ENCODE measurements around the gene MAGED4B.

Gene MAGED4B

GRCh38 chrX:52015794-52016193 is 53.2 kb downstream of the MAGED4B start:
- no peak overlapping the region for H3K4me3 ChIP-seq (replicated peaks; ENCODE audit: low read depth, low read length)
- no peak for DNase-seq (ENCODE audit: low read depth)
- no peak for TF ChIP-seq CTCF (IDR thresholded peaks at IDR 0.05; ENCODE audit: low read length, missing control alignments)
